Progenitor cell of endocrine pancreas (in vitro differentiated cells): ENCODE data around the gene UBASH3B. TPM values are rescaled to one million over a fixed set of nuclear protein-coding genes. Genes with fewer than 3 reads are reported as not detected.

Experiments
- DNase-seq: peaks from one replicate; pipeline ENCODE4 v3.0.0; 2021; ENCODE audit warnings: low spot score; ENCODE audit not compliant: unreplicated experiment
- H3K27ac Mint-ChIP-seq: 2 replicates; pipeline ENCODE4 v1.8.0; 2021; ENCODE audit warnings: mild to moderate bottlenecking, moderate library complexity, mixed read lengths
- H3K27me3 Mint-ChIP-seq: 2 replicates; pipeline ENCODE4 v1.8.0; 2021; ENCODE audit warnings: mixed read lengths
- H3K36me3 Mint-ChIP-seq: 2 replicates; pipeline ENCODE4 v1.8.0; 2022; ENCODE audit warnings: mixed read lengths; ENCODE audit not compliant: insufficient read depth
- H3K4me1 Mint-ChIP-seq: 2 replicates; pipeline ENCODE4 v1.8.0; 2021; ENCODE audit warnings: low read depth, mixed read lengths
- H3K4me3 Mint-ChIP-seq: 2 replicates; pipeline ENCODE4 v1.8.0; 2021; ENCODE audit warnings: low read depth, mild to moderate bottlenecking, moderate library complexity, mixed read lengths
- H3K9me3 Mint-ChIP-seq: 2 replicates; pipeline ENCODE4 v1.8.0; 2021; ENCODE audit warnings: low read depth, mixed read lengths
- CTCF ChIP-seq: fragments of 200-600 bp; sonication (generic); IDR thresholded peaks from one replicate; pipeline ENCODE4 v1.5.0; 2021; ENCODE audit warnings: antibody characterized with exemption, mild to moderate bottlenecking; ENCODE audit not compliant: unreplicated experiment
- total RNA-seq: library from RNA; stranded (reverse); gene quantifications from 2 replicates; pipeline ENCODE4 v1.2.1, GENCODE V29; 2021

Gene UBASH3B
- total RNA-seq, 1 donor from 2014 or later = 2.4 TPM

DNA sequence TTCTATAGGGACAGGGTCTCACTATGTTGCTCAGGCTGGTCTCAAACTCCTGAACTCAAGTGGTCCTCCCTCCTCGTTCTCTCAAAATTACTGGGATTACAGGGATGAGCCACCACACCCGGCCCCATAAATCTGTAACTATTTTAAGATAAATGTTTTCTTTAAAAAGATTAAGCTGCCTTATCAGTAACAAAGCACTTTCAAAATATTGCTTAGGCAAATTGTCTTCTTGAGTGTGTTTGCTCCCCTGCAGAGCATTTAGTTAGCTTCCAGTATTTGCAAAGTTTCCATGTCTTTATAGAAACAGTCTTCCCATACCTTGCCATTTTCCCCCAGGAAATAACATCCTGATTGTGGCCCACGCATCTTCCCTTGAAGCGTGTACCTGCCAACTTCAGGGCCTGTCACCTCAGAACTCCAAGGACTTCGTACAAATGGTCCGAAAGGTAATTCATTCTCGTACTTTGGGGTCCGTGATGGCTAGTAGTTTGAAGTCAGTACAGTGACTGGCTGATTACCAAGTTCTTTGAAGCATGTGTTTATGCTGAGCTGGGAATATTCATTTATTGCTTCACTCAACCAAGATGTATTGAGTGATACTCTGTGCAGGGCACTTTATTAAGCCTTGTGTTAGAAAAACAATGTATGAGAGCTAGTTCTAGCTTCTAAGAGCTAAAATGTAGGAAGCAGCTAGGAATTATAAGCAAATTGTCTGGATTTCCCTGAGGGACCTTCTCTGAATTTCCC lies 152.4 kb downstream of the UBASH3B start:
- Mint-ChIP-seq H3K4me1 (peaks cover 2% of the 10 kb centered on the region), H3K27ac (no peak overlapping the region), H3K9me3 (no peaks in the 10 kb centered on the region), H3K36me3 (no peaks in the 10 kb centered on the region), H3K4me3 (no peak overlapping the region), H3K27me3 (peaks cover 4% of the 10 kb centered on the region)
- DNase-seq = no peak
- no peak for TF ChIP-seq CTCF

DNA sequence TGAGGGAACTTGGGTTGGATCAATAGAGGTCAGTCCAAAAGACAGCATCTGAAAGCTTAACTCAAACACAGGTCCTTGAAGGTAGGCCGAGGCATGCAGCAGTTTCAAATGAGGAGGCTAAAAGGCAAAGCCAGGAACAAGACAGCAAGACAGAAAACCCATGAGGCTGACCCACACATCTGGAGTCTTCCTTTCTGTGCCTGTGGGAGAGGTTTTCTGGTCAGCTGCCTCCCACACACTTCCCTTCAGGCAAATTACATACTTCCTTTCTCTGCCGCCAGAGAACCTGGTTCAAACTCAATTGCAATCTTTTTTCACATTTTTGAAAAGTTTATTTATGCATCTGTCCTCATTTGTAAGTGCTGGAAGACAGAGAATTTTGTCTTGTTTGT lies 153.0 kb downstream of the UBASH3B start:
- no peak for TF ChIP-seq CTCF
- H3K4me1 Mint-ChIP-seq = peaks cover 2% of the 10 kb centered on the region
- DNase-seq = no peak
- H3K9me3 Mint-ChIP-seq = no peaks in the 10 kb centered on the region
- peaks cover 7% of the 10 kb centered on the region for H3K27me3 Mint-ChIP-seq
- no peak overlapping the region for H3K4me3 Mint-ChIP-seq
- H3K36me3 Mint-ChIP-seq = no peaks in the 10 kb centered on the region
- H3K27ac Mint-ChIP-seq = no peak overlapping the region

- Mint-ChIP-seq H3K36me3 (no peaks in the 10 kb centered on the region), H3K27me3 (peaks cover 12% of the 10 kb centered on the region), H3K4me3 (no peak overlapping the region), H3K27ac (no peak overlapping the region), H3K9me3 (no peaks in the 10 kb centered on the region), H3K4me1 (peaks cover 2% of the 10 kb centered on the region)
- TF ChIP-seq CTCF = no peak
- DNase-seq = no peak
Measured at GRCh38 chr11:122809866-122810265, 154.3 kb downstream of the UBASH3B start.

DNA sequence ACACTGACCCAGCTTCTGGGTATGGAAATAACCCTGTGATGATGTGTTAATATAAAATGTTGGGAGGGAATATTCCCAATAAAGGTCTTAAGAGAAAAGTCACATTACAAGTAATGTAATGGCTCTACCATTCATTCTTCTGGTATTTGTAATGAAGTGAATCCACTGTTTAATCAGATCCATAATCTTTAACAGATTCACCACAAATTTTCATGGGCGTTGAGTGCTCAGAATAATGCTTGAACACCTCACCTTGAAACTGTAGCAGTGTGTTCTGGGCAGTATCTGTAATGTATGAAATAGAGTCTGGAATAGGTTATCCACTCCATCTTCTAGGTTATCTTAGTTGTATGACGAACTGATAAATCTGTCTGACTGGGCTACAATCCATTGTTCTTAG lies 156.2 kb downstream of the UBASH3B start:
- Mint-ChIP-seq H3K36me3 (no peaks in the 10 kb centered on the region), H3K27me3 (peaks cover 12% of the 10 kb centered on the region), H3K4me3 (no peak overlapping the region), H3K9me3 (no peaks in the 10 kb centered on the region), H3K27ac (no peak overlapping the region), H3K4me1 (peaks cover 2% of the 10 kb centered on the region)
- DNase-seq = no peak
- TF ChIP-seq CTCF = no peak

- H3K4me1 Mint-ChIP-seq = peaks cover 2% of the 10 kb centered on the region
Measured at GRCh38 chr11:122812638-122813037, 157.1 kb downstream of the UBASH3B start.

More at GRCh38 chr11:122812638-122813037, 157.1 kb downstream of the UBASH3B start:
- no peak overlapping the region for H3K27ac Mint-ChIP-seq
- DNase-seq = no peak
- H3K4me3 Mint-ChIP-seq = no peak overlapping the region
- no peaks in the 10 kb centered on the region for H3K9me3 Mint-ChIP-seq
- TF ChIP-seq CTCF = no peak
- H3K36me3 Mint-ChIP-seq = no peaks in the 10 kb centered on the region
- peaks cover 12% of the 10 kb centered on the region for H3K27me3 Mint-ChIP-seq
